ENCODE data around the gene PPIF. TPM values are rescaled to one million over a fixed set of nuclear protein-coding genes. Genes with fewer than 3 reads are reported as not detected.

PPIF gene
- total RNA-seq, 6 experiments from 2014 or later, result 53.7 to 106 (median 90.1) TPM

- Histone ChIP-seq H3K36me3 (peaks cover 0 to 58% (median 39%) of the 10 kb centered on the region in 4 donors), H3K9me3 (no peaks in the 10 kb centered on the region), H3K27ac (no peak overlapping the region), H3K4me1 (peaks cover 0 to 29% (median 14%) of the 10 kb centered on the region in 4 donors), H3K4me3 (no peak overlapping the region), H3K27me3 (no peaks in the 10 kb centered on the region)
- no peak for DNase-seq
- no peak for ATAC-seq
- TF ChIP-seq POLR2A (IDR thresholded peaks at IDR 0.05) (no peak), CTCF (IDR thresholded peaks at IDR 0.05) (no peak)
- 75% methylated on average over 6 of the region's 6 CpGs for WGBS (ENCODE audit: insufficient coverage, low coverage, low lambda C conversion rate, missing lambda C conversion rate)
- intact Hi-C loops (cut with DNase I), result no loop called here
These were observed 2.6 kb downstream of the PPIF start for GRCh38 chr10:79349766-79350406.

- Histone ChIP-seq H3K4me3 (no peak overlapping the region), H3K27ac (no peak overlapping the region), H3K9me3 (no peaks in the 10 kb centered on the region), H3K36me3 (peaks cover 0 to 59% (median 42%) of the 10 kb centered on the region in 4 donors), H3K27me3 (no peaks in the 10 kb centered on the region), H3K4me1 (peaks cover 0 to 28% (median 13%) of the 10 kb centered on the region in 4 donors)
- TF ChIP-seq POLR2A (IDR thresholded peaks at IDR 0.05), result no peak
- 88% methylated on average over 13 of the region's 21 CpGs for WGBS (ENCODE audit: insufficient coverage, low coverage, low lambda C conversion rate, missing lambda C conversion rate)
- intact Hi-C loops (cut with DNase I), result no loop called here
- no peak for DNase-seq
- no peak for ATAC-seq
These were observed 3.3 kb downstream of the PPIF start for GRCh38 chr10:79350407-79351154.

- Histone ChIP-seq H3K4me3 (no peak overlapping the region), H3K27ac (no peak overlapping the region), H3K36me3 (peaks cover 0 to 59% (median 42%) of the 10 kb centered on the region in 4 donors), H3K4me1 (peaks cover 0 to 21% (median 10%) of the 10 kb centered on the region in 4 donors), H3K9me3 (no peaks in the 10 kb centered on the region), H3K27me3 (no peaks in the 10 kb centered on the region)
- intact Hi-C loops (cut with DNase I), result no loop called here
- DNase-seq (no peak), ATAC-seq (no peak)
- TF ChIP-seq POLR2A (IDR thresholded peaks at IDR 0.05), result no peak
- TF ChIP-seq CTCF (IDR thresholded peaks at IDR 0.05), result no peak
- 91% methylated on average over 13 of the region's 13 CpGs for WGBS (ENCODE audit: insufficient coverage, low coverage, low lambda C conversion rate, missing lambda C conversion rate)
These were observed 4.1 kb downstream of the PPIF start for GRCh38 chr10:79351332-79351731.

GRCh38 chr10:79352035-79352877 is 5.0 kb downstream of the PPIF start:
- ATAC-seq (no peak), DNase-seq (no peak)
- no peaks in the 10 kb centered on the region for H3K9me3 ChIP-seq
- no peak overlapping the region for H3K27ac ChIP-seq
- intact Hi-C loops (cut with DNase I), result no loop called here
- no peaks in the 10 kb centered on the region for H3K27me3 ChIP-seq
- H3K4me1 ChIP-seq, result peaks cover 0 to 13% (median 6%) of the 10 kb centered on the region in 4 donors
- no peak overlapping the region for H3K4me3 ChIP-seq
- TF ChIP-seq POLR2A (IDR thresholded peaks at IDR 0.05), result no peak
- no peak for TF ChIP-seq CTCF (IDR thresholded peaks at IDR 0.05)
- peaks cover 0 to 59% (median 42%) of the 10 kb centered on the region in 4 donors for H3K36me3 ChIP-seq
- 80% methylated on average over 4 of the region's 11 CpGs for WGBS (ENCODE audit: insufficient coverage, low coverage, low lambda C conversion rate, missing lambda C conversion rate)
